ENCODE results near the gene PCDH10.

The PCDH10 gene, protein sequence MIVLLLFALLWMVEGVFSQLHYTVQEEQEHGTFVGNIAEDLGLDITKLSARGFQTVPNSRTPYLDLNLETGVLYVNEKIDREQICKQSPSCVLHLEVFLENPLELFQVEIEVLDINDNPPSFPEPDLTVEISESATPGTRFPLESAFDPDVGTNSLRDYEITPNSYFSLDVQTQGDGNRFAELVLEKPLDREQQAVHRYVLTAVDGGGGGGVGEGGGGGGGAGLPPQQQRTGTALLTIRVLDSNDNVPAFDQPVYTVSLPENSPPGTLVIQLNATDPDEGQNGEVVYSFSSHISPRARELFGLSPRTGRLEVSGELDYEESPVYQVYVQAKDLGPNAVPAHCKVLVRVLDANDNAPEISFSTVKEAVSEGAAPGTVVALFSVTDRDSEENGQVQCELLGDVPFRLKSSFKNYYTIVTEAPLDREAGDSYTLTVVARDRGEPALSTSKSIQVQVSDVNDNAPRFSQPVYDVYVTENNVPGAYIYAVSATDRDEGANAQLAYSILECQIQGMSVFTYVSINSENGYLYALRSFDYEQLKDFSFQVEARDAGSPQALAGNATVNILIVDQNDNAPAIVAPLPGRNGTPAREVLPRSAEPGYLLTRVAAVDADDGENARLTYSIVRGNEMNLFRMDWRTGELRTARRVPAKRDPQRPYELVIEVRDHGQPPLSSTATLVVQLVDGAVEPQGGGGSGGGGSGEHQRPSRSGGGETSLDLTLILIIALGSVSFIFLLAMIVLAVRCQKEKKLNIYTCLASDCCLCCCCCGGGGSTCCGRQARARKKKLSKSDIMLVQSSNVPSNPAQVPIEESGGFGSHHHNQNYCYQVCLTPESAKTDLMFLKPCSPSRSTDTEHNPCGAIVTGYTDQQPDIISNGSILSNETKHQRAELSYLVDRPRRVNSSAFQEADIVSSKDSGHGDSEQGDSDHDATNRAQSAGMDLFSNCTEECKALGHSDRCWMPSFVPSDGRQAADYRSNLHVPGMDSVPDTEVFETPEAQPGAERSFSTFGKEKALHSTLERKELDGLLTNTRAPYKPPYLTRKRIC

DNA sequence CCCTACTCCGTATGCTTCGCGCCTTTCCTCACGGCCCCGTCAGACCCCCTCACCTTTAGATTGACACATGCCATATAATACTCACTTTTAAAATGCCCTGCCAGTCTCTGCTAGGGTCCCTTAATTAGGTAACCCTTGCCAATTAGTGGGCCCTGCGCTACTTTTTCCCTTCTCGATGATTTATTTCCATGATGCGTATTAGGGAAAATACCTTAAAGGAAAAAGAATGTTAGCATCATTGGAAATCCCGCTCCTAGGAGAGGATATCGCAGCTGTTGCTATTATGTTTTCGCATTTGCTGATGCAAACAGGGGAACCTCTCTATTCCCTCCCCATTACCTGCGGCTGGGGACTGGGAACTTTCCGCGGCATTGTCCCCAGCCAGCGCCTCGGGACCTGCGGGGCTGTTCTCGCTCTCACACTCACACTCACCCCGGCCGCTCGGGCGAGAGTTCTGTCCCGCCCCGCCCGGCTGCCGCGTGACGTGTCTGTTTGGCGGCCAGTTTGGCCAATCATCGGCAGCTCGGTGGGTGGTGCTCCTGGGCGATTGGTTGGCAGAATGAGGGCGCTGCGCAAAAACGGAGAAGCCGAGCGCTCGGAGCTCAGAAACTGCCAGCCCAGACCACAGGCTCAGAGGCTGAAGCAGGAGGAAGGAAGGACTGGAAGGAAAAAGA is at the start of gene PCDH10:
Gene PCDH10 (plus strand): TSS at position 605 of the 674 bp plus-strand sequence. CDS start 847 bp downstream, outside the sequence.
- FAIRE-seq (no peak), DNase-seq (ENCODE audit: extremely low spot score, insufficient read length, low read depth) (no peak)

DNA sequence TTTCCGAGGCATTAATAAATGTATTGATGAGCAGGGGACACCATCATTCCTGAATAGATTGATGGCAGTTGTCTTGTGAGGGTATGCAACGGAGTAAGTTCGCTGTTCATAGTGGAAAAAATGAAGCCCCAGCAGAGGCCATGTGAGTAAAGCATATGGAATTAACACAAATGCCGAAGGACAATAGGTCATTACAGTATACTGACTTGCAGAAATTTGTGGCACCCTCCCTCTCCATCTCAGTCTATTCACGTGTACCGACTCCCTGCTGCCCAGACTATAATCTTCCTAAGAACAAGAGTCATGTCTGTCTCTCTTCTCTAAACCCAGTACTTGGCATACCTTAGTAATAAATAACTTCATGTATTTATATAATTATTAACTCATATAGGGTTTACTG is 47.1 kb upstream of the PCDH10 start:
- FAIRE-seq (no peak), DNase-seq (ENCODE audit: extremely low spot score, insufficient read length, low read depth) (no peak)

DNA sequence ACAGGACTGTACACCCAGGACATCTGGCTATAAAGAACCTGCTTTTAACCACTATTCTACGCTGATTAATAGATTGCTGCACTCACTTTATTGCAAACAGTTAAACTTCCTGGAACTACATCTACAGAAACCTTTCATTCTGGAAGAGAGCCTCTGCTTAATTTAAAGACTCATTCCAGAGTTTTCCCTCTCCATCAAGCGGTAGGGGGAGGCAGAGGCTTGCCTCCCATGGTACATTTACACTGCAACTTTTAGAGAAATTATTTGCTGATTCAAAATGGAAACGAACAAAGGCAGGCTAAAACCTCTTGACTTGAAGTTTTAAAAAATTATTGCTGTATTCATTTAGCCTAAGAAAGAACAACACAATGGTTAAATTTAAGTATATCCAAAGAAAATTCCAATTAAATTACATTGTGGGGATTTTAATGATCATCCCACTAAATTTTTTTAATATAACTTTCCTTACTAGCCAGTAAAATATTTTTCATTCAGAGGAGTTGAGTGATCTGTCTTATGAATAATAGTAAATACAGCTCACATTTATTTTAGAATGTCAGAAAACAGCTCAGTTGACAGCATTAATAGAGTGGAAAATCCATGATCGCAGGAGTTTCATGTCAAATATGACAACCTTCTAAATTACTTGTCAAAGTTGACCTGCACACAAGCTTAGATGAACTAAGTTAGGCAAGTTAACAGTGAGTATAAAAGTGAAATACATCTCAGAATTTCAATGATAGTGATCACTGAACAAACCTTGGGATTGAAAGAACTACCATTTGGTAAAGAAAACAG is 46.3 kb upstream of the PCDH10 start:
- DNase-seq (ENCODE audit: extremely low spot score, insufficient read length, low read depth) = no peak
- no peak for FAIRE-seq

DNA sequence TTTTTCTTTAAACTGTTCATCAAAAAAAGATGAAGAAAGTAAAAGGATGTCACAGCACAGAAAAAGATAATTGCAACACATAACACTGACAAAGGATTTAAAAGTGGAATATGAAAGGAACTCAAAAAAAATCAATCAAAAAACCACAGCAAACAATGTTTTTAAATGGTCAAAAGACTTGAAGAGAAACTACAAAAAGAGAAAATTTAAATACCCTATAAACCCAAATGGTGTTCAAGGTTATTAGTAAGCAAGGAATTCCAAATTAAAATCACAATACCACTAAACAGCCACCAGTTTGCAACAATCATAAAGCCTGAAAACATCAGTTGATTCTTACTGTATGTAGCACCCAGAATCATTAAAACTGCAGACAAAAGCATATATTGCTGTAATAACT is 36.5 kb upstream of the PCDH10 start:
- FAIRE-seq = no peak

DNA sequence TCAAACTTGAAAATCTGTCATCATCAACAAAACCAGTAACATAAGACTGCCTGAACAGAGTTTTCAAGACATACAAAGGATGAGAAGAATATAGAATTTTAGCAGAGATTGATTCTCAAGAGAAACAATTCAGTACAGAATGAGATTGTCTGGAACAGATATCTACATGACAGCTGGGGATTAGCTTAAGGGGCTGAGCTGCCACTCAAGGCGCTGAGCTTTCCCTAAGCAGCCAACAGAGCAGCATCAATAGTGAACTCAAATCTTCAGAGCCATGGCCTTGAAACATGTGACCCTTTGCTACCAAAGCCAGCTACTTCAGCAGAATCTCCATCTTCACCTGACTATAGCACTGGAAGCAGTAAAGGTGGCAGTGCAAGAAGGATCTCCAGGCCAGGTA is 24.3 kb upstream of the PCDH10 start:
- DNase-seq (ENCODE audit: extremely low spot score, insufficient read length, low read depth) (no peak), FAIRE-seq (no peak)

More for the DNA sequence above, 36.5 kb upstream of the PCDH10 start:
- no peak for DNase-seq (ENCODE audit: extremely low spot score, insufficient read length, low read depth)

DNA sequence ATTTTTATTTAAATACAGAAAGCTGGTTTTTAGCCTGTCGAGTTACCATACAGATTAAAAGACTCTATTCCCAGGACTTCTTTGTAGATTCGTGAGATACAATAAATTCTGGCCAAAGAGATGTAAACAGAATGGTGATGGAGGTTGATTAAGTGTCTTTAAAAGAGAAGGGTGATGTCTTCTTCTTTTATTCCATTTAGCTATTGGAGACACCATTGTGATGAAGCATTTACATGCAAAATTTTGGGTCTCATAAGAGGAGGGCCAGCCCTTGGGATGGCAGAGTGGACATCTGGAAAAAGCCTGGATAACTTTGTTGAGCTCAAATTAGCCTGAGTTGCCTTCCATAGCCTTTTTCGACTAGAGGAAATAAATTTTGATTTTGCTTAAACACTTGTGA is 21.6 kb upstream of the PCDH10 start:
- FAIRE-seq = no peak
- no peak for DNase-seq (ENCODE audit: extremely low spot score, insufficient read length, low read depth)

DNA sequence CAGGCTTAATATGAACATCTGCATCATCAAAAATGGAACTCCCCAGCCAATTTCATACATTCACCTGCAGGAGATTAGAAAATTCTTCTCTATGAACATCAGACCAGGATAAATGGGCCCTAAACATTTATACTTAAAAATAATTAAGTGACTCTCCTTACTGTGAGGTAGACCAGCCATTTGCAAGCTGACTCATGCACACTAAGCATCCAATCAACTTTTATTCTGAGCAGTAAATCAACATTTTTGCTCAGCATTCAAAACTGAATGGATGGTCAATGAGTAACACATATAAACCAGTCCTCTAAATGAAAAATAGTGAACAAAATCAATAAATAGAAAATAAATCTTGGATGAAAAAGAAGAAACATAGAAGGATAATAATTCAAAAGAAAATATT is 19.9 kb upstream of the PCDH10 start:
- DNase-seq (ENCODE audit: extremely low spot score, insufficient read length, low read depth) (no peak), FAIRE-seq (no peak)

DNA sequence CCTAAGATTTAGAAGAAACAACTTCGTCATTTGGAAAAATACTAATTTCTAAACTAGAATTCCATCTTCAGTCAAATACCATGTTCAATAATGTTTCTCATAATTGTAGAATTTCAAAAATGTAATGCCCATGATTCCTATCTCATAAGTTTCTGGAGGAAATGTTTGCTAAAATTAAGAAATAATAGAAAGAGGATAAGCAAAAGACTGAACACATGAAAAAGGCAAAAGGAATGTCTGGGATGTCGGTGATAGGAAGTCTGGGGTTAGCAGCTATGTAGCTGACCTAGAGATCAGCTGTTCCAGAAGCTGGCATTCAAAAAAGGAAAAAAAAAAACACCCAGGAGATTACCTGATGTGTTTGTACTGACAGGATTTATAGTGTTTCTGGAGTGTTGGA is 18.9 kb upstream of the PCDH10 start:
- FAIRE-seq (no peak), DNase-seq (ENCODE audit: extremely low spot score, insufficient read length, low read depth) (no peak)

DNA sequence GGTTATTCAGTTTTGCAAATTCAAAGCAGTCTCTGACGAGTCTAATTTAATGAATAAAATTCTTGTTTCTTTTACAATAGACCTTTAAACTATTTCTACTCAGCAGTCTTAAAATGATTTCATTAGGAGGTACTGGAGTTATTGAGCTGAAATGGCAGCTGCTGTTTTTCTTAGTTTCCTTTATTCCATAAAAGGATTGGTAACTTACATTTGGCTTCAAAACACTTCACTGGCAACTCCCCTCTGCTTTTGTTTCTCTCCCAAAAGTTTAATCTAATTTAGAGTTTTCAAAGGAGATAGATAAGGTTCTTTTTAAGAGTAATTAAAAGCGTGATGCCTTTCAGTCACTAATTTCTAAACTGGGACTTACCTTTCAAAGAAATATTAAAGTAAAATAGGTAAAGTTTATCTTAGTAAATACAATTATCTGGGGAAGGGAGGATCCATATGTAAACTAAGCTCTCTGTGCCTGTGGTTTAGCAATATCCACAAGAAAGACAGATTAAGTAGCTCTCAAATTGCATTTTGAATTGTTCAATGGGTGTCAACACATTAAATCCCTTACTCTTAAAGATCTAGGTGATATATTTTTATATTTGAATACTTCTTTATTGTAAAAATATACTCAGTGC is 17.1 kb upstream of the PCDH10 start:
- no peak for DNase-seq (ENCODE audit: extremely low spot score, insufficient read length, low read depth)
- no peak for FAIRE-seq

DNA sequence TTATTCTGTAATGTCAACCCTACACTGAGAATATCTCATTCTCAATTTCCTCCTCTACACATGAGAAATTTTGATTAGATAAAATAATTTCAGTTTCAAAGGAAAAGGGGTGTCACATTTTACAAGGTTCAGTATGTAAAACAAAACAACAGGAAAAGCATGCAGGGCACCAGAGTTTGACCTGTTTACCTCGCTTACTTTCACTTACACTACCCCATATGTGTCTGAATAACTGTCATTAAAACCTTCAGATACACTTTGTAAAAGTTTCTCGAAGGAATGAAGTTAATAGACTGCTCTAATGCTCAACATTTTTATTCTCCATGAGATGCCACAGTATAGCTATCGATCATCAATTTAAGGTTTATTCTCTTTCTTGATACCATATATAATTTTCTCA is 12.3 kb upstream of the PCDH10 start:
- FAIRE-seq = no peak

DNA sequence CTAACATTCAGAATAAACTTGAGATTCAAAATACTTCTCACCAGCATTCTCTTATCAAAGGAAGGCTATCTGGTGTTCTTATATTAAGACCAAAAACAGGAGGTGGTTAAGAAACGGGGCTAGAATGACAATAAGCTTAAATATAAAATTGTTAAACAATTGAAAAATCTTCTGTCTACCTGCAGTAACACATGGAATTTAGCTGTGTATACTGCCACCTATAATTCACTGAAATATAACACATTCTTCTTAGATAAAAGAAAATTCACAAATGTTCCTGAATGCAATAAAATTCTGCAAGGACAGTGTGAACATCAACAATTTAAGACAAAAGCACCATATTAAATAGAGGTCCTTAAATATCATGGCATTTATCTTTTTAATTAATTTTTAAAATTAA is 11.5 kb upstream of the PCDH10 start:
- FAIRE-seq = no peak
- DNase-seq (ENCODE audit: extremely low spot score, insufficient read length, low read depth) = no peak

More for the DNA sequence above, 12.3 kb upstream of the PCDH10 start:
- no peak for DNase-seq (ENCODE audit: extremely low spot score, insufficient read length, low read depth)

DNA sequence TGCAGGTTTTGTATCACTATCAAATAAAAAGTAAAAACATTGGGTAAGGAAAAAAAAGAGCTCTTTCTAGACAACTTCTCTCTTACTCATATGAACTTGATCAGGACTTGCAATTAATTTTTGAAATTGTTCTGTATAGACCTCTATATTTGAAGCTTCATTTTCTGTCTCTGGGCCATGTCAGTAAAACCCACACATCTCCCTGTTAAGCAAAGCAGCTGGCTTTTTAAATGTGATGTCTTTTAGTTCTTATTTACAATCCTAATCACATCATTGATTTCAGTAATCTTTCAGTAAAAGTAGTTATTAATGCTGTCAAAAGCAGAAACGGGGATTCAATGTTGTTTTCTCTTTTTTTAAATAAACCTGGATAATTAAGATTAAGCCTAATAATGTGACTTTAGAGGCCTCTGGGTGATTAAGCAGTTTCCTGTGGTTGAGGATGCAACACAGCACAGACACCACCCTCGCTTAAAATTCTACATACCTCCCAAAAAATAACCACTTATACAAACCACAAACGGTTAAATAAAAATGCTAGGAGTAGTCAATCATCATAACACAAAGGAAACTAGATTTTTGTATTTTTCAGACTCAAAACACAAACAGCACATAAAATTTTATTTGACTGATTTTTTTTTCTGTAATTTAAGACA is 5.2 kb upstream of the PCDH10 start:
- no peak for DNase-seq (ENCODE audit: extremely low spot score, insufficient read length, low read depth)
- FAIRE-seq = no peak

DNA sequence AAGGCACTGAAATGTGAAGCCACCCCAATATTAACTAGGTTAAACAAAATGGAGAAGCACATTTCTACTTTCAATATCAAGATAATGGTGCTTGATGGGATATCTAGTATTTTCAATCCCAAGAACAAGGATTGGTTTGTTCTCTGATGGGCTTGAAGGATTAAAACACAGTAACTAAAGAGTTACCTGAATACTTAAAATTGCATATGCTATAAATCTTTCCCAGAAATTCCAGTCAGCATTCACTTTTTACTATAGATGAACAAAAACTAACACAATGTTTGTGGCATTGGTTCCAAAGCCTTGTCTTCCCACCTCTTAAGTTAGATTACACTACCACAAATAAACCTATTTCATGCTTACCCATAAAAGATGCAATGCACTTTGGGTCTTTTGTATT is 3.9 kb upstream of the PCDH10 start:
- no peak for FAIRE-seq
- no peak for DNase-seq (ENCODE audit: extremely low spot score, insufficient read length, low read depth)

DNA sequence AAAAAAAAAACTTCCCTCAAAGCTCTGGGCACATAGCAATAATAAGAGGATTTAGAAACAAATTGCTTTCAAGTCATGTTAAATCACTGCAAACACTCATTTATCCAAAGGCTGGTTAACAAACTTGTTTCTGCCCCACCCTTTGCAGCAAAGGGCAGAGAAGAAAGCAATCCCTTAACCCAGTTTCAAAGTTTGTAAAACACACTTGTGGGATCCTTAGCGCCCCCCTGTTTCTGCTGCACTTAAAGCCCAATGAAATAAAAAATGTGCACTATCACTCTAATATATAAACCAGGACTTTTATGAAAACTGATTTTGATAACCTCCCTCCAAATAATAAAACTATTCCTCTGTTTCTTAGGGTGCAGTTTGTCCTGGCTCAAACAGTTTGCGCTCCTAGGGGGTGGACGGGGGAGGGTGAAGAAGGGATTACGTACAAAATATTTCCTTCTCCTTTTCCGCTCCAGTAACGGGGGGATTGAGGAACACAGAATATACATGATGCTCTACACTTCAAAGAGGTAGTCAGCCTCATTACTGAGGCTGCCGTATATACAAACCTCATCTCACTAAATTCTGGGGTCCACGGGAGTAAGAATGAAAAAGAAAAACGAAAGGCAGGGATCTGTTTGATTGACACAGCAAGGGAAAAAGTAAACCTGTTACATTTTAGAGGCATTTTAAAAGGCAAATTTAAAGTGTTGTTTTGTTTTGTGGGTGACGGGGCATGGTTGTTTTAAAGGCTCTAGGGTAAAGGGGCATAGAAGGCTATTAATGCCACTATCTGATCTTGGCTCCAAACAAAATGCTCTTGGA is 3.1 kb upstream of the PCDH10 start:
- DNase-seq (ENCODE audit: extremely low spot score, insufficient read length, low read depth) (no peak), FAIRE-seq (no peak)

DNA sequence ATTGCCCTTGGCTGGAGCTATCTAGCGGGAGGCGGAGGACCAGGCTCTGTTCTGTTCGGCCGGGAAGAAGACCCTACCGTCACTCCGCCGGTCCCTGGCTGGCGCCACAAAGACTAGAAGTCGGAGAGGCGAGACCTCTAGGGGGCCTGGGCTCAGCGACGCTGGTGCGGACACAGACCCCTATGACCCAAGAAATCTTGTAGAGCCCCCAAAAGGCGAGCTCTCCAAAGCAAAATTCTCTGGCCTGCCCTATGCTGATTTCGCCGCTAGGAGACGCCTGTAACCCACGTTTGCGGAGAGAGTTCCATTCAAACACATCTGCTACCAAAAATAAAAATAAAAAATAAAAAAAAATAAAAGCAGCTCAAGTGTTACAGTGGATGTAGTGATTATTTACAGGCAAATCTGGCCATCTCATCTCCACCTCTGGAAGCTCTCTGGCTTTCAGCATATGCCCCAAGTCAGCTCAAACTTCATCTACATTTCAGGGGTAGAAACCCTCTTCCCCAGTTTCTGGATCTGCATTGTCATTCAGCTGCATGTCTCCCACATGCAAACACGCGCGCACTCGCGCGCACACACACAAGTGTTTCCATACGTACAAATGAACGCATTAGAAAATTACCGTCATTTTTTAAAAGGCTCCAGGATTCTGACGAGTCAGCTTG is 2.4 kb upstream of the PCDH10 start:
- FAIRE-seq (no peak), DNase-seq (ENCODE audit: extremely low spot score, insufficient read length, low read depth) (no peak)

DNA sequence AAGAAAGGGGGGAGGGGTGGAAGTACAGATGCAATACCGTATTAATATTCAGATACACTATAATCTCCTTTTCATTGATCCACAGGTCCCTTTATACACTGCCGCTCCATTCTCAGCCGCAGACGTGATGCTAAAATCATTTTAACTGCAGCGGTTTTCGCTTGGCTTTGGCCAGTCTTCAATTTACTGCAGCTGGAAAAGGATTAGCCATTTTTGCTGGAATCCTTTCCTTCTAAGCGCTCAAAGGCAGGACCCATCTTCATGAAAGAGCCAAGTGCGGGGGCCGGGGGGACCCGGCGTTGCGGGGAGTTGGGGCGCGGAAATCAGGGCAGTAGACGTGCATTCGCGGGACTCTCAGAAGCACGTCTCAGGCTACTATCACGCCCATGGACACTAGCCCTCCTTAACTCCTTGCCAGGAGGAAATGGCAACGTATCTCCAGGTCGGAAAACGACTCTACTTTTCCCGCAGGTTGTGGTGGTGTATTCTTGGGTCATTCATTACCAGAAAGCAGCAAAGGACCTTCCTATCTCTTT is 1.7 kb upstream of the PCDH10 start:
- DNase-seq (ENCODE audit: extremely low spot score, insufficient read length, low read depth) (no peak), FAIRE-seq (no peak)
